H9 (cell line): Measurements from ENCODE around the gene GPR68. TPM values are rescaled to one million over a fixed set of nuclear protein-coding genes. Genes with fewer than 3 reads are reported as not detected.

Experiments
- DNase-seq: peaks from one replicate; pipeline ENCODE4 v3.0.0-alpha.2; 2017
- H2AFZ ChIP-seq: one replicate; pipeline ENCODE4 v1.6.1; 2013; ENCODE audit warnings: mild to moderate bottlenecking, low read length, control low read depth, moderate library complexity
- H2AK5ac ChIP-seq: 2 replicates; pipeline ENCODE4 v1.6.1; 2013; ENCODE audit warnings: low read length, control low read depth, mixed read lengths; ENCODE audit not compliant: insufficient read length
- H2BK120ac ChIP-seq: one replicate; pipeline ENCODE4 v1.6.1; 2013; ENCODE audit warnings: low read depth, mild to moderate bottlenecking, low read length, control low read depth, inconsistent platforms; ENCODE audit not compliant: poor library complexity, severe bottlenecking
- H2BK12ac ChIP-seq: 2 replicates; pipeline ENCODE4 v1.6.1; 2013; ENCODE audit warnings: low read length, control low read depth, mixed read lengths, low read depth; ENCODE audit not compliant: insufficient read length
- H2BK15ac ChIP-seq: 2 replicates; pipeline ENCODE4 v1.6.1; 2013; ENCODE audit warnings: low read depth, low read length, control low read depth
- H2BK20ac ChIP-seq: one replicate; pipeline ENCODE4 v1.6.1; 2013; ENCODE audit warnings: low read depth, mild to moderate bottlenecking, low read length, control low read depth, inconsistent platforms; ENCODE audit not compliant: poor library complexity, severe bottlenecking
- H2BK5ac ChIP-seq: 2 replicates; pipeline ENCODE4 v1.6.1; 2013; ENCODE audit warnings: low read length, control low read depth, mixed read lengths; ENCODE audit not compliant: insufficient read length
- H3K14ac ChIP-seq: 2 replicates; pipeline ENCODE4 v1.6.1; 2013; ENCODE audit warnings: low read length, control low read depth; ENCODE audit not compliant: insufficient read depth
- H3K18ac ChIP-seq: 2 replicates; pipeline ENCODE4 v1.6.1; 2013; ENCODE audit warnings: low read depth, mild to moderate bottlenecking, mixed read lengths, low read length, control low read depth; ENCODE audit not compliant: insufficient read length
- H3K23ac ChIP-seq: 2 replicates; pipeline ENCODE4 v1.6.1; 2013; ENCODE audit warnings: low read length, control low read depth, mixed read lengths, low read depth; ENCODE audit not compliant: insufficient read length
- H3K23me2 ChIP-seq: 2 replicates; pipeline ENCODE4 v1.6.1; 2013; ENCODE audit warnings: low read depth, mild to moderate bottlenecking, mixed read lengths, low read length, control low read depth; ENCODE audit not compliant: insufficient read length, poor library complexity, severe bottlenecking
- H3K27ac ChIP-seq: 2 replicates; pipeline ENCODE4 v1.5.1; 2013; ENCODE audit warnings: low read length, control low read depth, mixed read lengths, low read depth; ENCODE audit not compliant: insufficient read length
- H3K27me3 ChIP-seq: 2 replicates; pipeline ENCODE4 v1.6.1; 2013; ENCODE audit warnings: low read length, control low read depth, inconsistent platforms; ENCODE audit not compliant: insufficient read depth
- H3K4ac ChIP-seq: 2 replicates; pipeline ENCODE4 v1.6.1; 2013; ENCODE audit warnings: low read depth, mild to moderate bottlenecking, control low read depth, inconsistent platforms, low read length, moderate library complexity
- H3K4me1 ChIP-seq: 2 replicates; pipeline ENCODE4 v1.6.1; 2013; ENCODE audit warnings: low read length, control low read depth, inconsistent platforms; ENCODE audit not compliant: insufficient read depth
- H3K4me2 ChIP-seq: 2 replicates; pipeline ENCODE4 v1.6.1; 2013; ENCODE audit warnings: low read length, control low read depth, mixed read lengths; ENCODE audit not compliant: insufficient read length, insufficient read depth
- H3K56ac ChIP-seq: 2 replicates; pipeline ENCODE4 v1.6.1; 2013; ENCODE audit warnings: low read depth, mild to moderate bottlenecking, mixed read lengths, low read length, control low read depth; ENCODE audit not compliant: insufficient read length
- H3K79me1 ChIP-seq: 2 replicates; pipeline ENCODE4 v1.6.1; 2013; ENCODE audit warnings: low read depth, mild to moderate bottlenecking, moderate library complexity, low read length, control low read depth, inconsistent platforms; ENCODE audit not compliant: insufficient read depth, poor library complexity, severe bottlenecking
- H3K79me2 ChIP-seq: 2 replicates; pipeline ENCODE4 v1.6.1; 2013; ENCODE audit warnings: low read length, control low read depth, inconsistent platforms; ENCODE audit not compliant: insufficient read depth
- H3K9ac ChIP-seq: 2 replicates; pipeline ENCODE4 v1.6.1; 2013; ENCODE audit warnings: low read length, control low read depth, mixed read lengths; ENCODE audit not compliant: insufficient read length; ENCODE audit errors: extremely low read depth
- H3K9me3 ChIP-seq: one replicate; pipeline ENCODE4 v1.6.1; 2013; ENCODE audit warnings: low read depth, low read length, inconsistent platforms; ENCODE audit not compliant: control insufficient read depth
- H3T11ph ChIP-seq: one replicate; pipeline ENCODE4 v1.6.1; 2013; ENCODE audit warnings: mild to moderate bottlenecking, low read length, control low read depth, inconsistent platforms
- H4K20me1 ChIP-seq: one replicate; pipeline ENCODE4 v1.6.1; 2013; ENCODE audit not compliant: control insufficient read depth, insufficient read length, insufficient read depth
- H4K5ac ChIP-seq: 2 replicates; pipeline ENCODE4 v1.6.1; 2013; ENCODE audit warnings: low read depth, mild to moderate bottlenecking, mixed read lengths, low read length, control low read depth; ENCODE audit not compliant: insufficient read length
- H4K8ac ChIP-seq: replicated peaks from 2 replicates; pipeline ENCODE4 v1.6.1; 2013; ENCODE audit warnings: low read length, control low read depth, mixed read lengths, low read depth; ENCODE audit not compliant: insufficient read length
- H4K91ac ChIP-seq: 2 replicates; pipeline ENCODE4 v1.6.1; 2013; ENCODE audit warnings: low read depth, mild to moderate bottlenecking, moderate library complexity, mixed read lengths, low read length, control low read depth; ENCODE audit not compliant: insufficient read length
- H3K27ac Mint-ChIP-seq, 3 experiments: 2 replicates in 2 of 3; 3 replicates in 1 of 3; pipeline ENCODE4 v1.8.0; 2020 to 2021; ENCODE audit warnings: mixed read lengths in 3 of 3, mild to moderate bottlenecking in 1 of 3, moderate library complexity in 1 of 3
- H3K27me3 Mint-ChIP-seq: 2 replicates; pipeline ENCODE4 v1.8.0; 2021; ENCODE audit warnings: low read depth, mild to moderate bottlenecking, moderate library complexity, mixed read lengths
- H3K36me3 Mint-ChIP-seq, 3 experiments: 2 replicates in 2 of 3; 3 replicates in 1 of 3; pipeline ENCODE4 v1.8.0; 2020 to 2021; ENCODE audit warnings: low read depth in 3 of 3, mixed read lengths in 3 of 3; ENCODE audit not compliant: insufficient read depth in 1 of 3
- H3K4me1 Mint-ChIP-seq, 2 experiments: 2 replicates each; pipeline ENCODE4 v1.8.0; 2020; ENCODE audit warnings: mixed read lengths in 2 of 2
- H3K4me3 Mint-ChIP-seq, 2 experiments: 2 replicates in 1 of 2; 3 replicates in 1 of 2; pipeline ENCODE4 v1.8.0; 2020 to 2021; ENCODE audit warnings: mild to moderate bottlenecking in 2 of 2, mixed read lengths in 2 of 2, moderate library complexity in 1 of 2
- H3K9me3 Mint-ChIP-seq, 2 experiments: 2 replicates in 1 of 2; 3 replicates in 1 of 2; pipeline ENCODE4 v1.8.0; 2020; ENCODE audit warnings: mild to moderate bottlenecking in 2 of 2, mixed read lengths in 2 of 2, moderate library complexity in 1 of 2
- WGBS: extraction: QIAGEN DNeasy Blood & Tissue Kit; methylation state at CpG from one replicate; pipeline ENCODE4 v1.1.7; 2013; ENCODE audit warnings: missing lambda C conversion rate, low lambda C conversion rate, mixed read lengths; ENCODE audit not compliant: insufficient read length; ENCODE audit errors: extremely low coverage; 5-methylcytosine and 5-hydroxymethylcytosine counted together
- total RNA-seq: library from RNA; stranded (reverse); gene quantifications from 2 replicates; pipeline ENCODE4 v1.2.1, GENCODE V29; 2021
- TF ChIP-seq, protein P1 (sequence below): fragments of 200-600 bp; sonication (generic); conservative IDR thresholded peaks from 3 replicates; pipeline ENCODE4 v1.8.0; 2021; ENCODE audit warnings: antibody characterized with exemption, mild to moderate bottlenecking

GPR68 gene
- total RNA-seq, 1 experiment from 2014 or later: 0.33 TPM

DNA sequence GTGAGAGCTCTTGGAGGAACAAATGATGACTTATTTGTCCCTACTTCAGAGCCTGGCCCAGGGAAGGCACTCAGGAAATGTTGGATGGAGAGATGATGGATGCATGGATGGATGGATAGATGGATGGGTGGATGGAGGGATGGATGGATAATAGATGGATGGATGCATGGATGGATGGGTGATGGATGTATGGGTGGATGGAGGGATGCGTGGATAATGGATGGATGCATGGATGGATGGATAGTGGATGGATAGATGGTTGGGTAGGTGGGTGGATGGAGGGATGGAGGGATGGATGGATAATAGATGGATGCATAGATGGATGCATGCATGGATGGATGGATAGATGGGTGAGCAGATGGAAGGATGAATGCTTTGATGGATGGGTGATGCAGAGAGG, 23.2 kb downstream of the GPR68 start:
- no peaks in the 10 kb centered on the region; the same call in none of the 2 replicates for H3K27me3 Mint-ChIP-seq
- H3K23ac ChIP-seq: no peak overlapping the region
- TF ChIP-seq, protein P1, sequence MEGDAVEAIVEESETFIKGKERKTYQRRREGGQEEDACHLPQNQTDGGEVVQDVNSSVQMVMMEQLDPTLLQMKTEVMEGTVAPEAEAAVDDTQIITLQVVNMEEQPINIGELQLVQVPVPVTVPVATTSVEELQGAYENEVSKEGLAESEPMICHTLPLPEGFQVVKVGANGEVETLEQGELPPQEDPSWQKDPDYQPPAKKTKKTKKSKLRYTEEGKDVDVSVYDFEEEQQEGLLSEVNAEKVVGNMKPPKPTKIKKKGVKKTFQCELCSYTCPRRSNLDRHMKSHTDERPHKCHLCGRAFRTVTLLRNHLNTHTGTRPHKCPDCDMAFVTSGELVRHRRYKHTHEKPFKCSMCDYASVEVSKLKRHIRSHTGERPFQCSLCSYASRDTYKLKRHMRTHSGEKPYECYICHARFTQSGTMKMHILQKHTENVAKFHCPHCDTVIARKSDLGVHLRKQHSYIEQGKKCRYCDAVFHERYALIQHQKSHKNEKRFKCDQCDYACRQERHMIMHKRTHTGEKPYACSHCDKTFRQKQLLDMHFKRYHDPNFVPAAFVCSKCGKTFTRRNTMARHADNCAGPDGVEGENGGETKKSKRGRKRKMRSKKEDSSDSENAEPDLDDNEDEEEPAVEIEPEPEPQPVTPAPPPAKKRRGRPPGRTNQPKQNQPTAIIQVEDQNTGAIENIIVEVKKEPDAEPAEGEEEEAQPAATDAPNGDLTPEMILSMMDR: no peak

More for the DNA sequence above, 23.2 kb downstream of the GPR68 start:
- Histone ChIP-seq H4K20me1 (no peaks in the 10 kb centered on the region), H3K79me2 (no peaks in the 10 kb centered on the region), H3K4ac (no peak overlapping the region), H2BK12ac (no peak overlapping the region), H3K9me3 (no peaks in the 10 kb centered on the region), H3K4me2 (no peak overlapping the region), H2AK5ac (no peak overlapping the region), H3K23me2 (no peaks in the 10 kb centered on the region), H4K5ac (no peak overlapping the region), H3K18ac (no peak overlapping the region), H3K27me3 (no peaks in the 10 kb centered on the region), H3T11ph (no peak overlapping the region), H2BK120ac (no peak overlapping the region), H3K27ac (no peak overlapping the region), H2BK5ac (no peak overlapping the region), H4K91ac (no peak overlapping the region), H2BK15ac (no peak overlapping the region), H2AFZ (no peak overlapping the region), H3K56ac (no peak overlapping the region), H4K8ac (no peak overlapping the region), H3K4me1 (no peaks in the 10 kb centered on the region), H3K9ac (no peak overlapping the region), H3K79me1 (no peaks in the 10 kb centered on the region), H3K14ac (no peak overlapping the region), H2BK20ac (no peak overlapping the region)
- no peaks in the 10 kb centered on the region for H3K9me3 Mint-ChIP-seq
- H3K4me3 Mint-ChIP-seq: no peak overlapping the region
- DNase-seq: no peak
- 100% methylated on average over 1 of the region's 1 CpG for WGBS
- no peak overlapping the region for H3K27ac Mint-ChIP-seq
- H3K4me1 Mint-ChIP-seq: peaks cover 6 to 20% of the 10 kb centered on the region in 2 experiments
- H3K36me3 Mint-ChIP-seq: peaks cover 0 to 22% (median under 1%) of the 10 kb centered on the region in 3 experiments; a peak in 5 of 7 replicates
